ENCODE results near the gene CCDC195.
"Not testable (repeated sequence)": the region's sequence is repeated elsewhere in the genome, so short reads cannot be mapped to it uniquely, and the experiment has no call there.

CCDC195 gene

GRCh38 chr2:224671731-224672130 is 44.4 kb downstream of the CCDC195 start:
- DNase-seq (ENCODE audit: extremely low read depth, low read depth) = no peak
- TF ChIP-seq, protein P1, sequence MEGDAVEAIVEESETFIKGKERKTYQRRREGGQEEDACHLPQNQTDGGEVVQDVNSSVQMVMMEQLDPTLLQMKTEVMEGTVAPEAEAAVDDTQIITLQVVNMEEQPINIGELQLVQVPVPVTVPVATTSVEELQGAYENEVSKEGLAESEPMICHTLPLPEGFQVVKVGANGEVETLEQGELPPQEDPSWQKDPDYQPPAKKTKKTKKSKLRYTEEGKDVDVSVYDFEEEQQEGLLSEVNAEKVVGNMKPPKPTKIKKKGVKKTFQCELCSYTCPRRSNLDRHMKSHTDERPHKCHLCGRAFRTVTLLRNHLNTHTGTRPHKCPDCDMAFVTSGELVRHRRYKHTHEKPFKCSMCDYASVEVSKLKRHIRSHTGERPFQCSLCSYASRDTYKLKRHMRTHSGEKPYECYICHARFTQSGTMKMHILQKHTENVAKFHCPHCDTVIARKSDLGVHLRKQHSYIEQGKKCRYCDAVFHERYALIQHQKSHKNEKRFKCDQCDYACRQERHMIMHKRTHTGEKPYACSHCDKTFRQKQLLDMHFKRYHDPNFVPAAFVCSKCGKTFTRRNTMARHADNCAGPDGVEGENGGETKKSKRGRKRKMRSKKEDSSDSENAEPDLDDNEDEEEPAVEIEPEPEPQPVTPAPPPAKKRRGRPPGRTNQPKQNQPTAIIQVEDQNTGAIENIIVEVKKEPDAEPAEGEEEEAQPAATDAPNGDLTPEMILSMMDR (IDR thresholded peaks at IDR 0.05; ENCODE audit: low read depth, low read length) = no peak

DNA sequence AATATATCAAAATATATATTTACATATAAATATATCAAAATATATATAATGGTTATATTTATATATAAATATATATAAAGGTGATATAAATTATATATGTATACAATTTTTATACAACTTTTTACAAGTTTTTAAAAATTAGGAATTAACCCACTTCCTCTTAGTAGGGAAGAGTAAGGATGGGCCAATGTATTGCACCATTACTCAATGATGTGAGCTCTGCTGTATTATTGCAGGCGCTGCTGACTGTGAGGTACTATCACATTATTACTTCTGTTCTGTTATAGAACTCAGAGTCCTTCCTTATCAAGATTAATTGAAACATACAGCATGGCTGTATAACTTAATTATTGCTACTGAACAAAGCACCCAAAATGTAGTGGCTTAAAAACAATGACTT is 46.0 kb downstream of the CCDC195 start:
- TF ChIP-seq, protein P1 (IDR thresholded peaks at IDR 0.05; ENCODE audit: low read depth, low read length) = no peak
- DNase-seq (ENCODE audit: extremely low read depth, low read depth) = no peak

DNA sequence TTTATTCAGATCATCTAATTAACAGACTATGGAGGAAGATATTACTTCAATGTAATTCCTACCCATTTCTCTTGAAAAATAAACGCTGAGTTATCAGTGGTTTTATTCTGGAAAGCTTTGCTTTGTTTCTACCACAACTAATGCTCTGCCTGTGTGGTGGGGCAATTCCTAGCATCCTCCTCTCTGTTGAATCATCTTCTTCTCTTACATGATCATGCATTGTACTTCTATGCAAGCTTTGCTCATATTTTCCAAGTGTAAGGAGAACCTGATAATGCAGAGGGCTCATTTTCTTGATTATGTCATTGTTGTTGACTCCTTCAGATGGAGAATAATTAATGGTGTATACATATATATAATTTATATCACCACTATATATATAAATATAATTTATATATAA is 46.7 kb downstream of the CCDC195 start:
- no peak for DNase-seq (ENCODE audit: extremely low read depth, low read depth)
- TF ChIP-seq, protein P1 (IDR thresholded peaks at IDR 0.05; ENCODE audit: low read depth, low read length) = no peak

- DNase-seq (ENCODE audit: extremely low read depth, low read depth) = no peak
- TF ChIP-seq, protein P1 (IDR thresholded peaks at IDR 0.05; ENCODE audit: low read depth, low read length) = no peak
Measured at GRCh38 chr2:224668123-224668909, 47.8 kb downstream of the CCDC195 start.

- DNase-seq (ENCODE audit: extremely low read depth, low read depth) = no peak
- TF ChIP-seq, protein P1 (IDR thresholded peaks at IDR 0.05; ENCODE audit: low read depth, low read length) = no peak
Measured at GRCh38 chr2:224666951-224667553, 49.1 kb downstream of the CCDC195 start.

GRCh38 chr2:224663322-224663721 is 52.8 kb downstream of the CCDC195 start:
- not testable (repeated sequence) for DNase-seq (ENCODE audit: extremely low read depth, low read depth)

DNA sequence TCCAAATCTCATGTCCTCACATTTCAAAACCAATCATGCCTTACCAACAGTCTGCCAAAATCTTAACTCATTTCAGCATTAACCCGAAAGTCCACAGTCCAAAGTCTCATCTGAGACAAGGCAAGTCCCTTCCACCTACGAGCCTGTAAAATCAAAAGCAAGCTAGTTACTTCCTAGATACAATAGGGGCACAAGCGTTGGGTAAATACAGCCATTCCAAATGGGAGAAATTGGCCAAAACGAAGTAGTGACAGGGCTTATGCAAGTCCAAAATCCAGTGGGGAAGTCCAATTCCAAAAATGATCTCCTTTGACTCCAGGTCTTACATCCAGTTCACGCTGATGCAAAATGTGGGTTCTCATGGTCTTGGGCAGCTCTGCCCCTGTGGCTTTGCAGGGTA is 54.5 kb downstream of the CCDC195 start:
- DNase-seq (ENCODE audit: extremely low read depth, low read depth) = not testable (repeated sequence)

GRCh38 chr2:224659714-224660113 is 56.5 kb downstream of the CCDC195 start:
- TF ChIP-seq, protein P1 (IDR thresholded peaks at IDR 0.05; ENCODE audit: low read depth, low read length) = no peak

More at GRCh38 chr2:224659714-224660113, 56.5 kb downstream of the CCDC195 start:
- DNase-seq (ENCODE audit: extremely low read depth, low read depth) = no peak

Measured in AG09319 (cell line).